Neuronal stem cell (in vitro differentiated cells): ENCODE data around the gene TMEM255B.

Source experiments
- DNase-seq: peaks from one replicate; pipeline ENCODE4 v3.0.0-alpha.2; 2013; ENCODE audit warnings: low spot score
- H2AFZ ChIP-seq: one replicate; pipeline ENCODE4 v1.6.1; 2013; ENCODE audit warnings: mild to moderate bottlenecking, low read length, inconsistent platforms
- H2AK5ac ChIP-seq: 2 replicates; pipeline ENCODE4 v1.6.1; 2013; ENCODE audit warnings: low read depth, mild to moderate bottlenecking, inconsistent platforms, low read length, moderate library complexity, mixed read lengths
- H2BK120ac ChIP-seq: 2 replicates; pipeline ENCODE4 v1.6.1; 2013; ENCODE audit warnings: low read depth, mild to moderate bottlenecking, inconsistent platforms, low read length, moderate library complexity, mixed read lengths
- H2BK12ac ChIP-seq: one replicate; pipeline ENCODE4 v1.6.1; 2013; ENCODE audit warnings: low read length, inconsistent platforms
- H2BK15ac ChIP-seq: 2 replicates; pipeline ENCODE4 v1.6.1; 2013; ENCODE audit warnings: mild to moderate bottlenecking, low read length, inconsistent platforms, mixed read lengths
- H2BK5ac ChIP-seq: one replicate; pipeline ENCODE4 v1.6.1; 2013; ENCODE audit warnings: inconsistent platforms, mild to moderate bottlenecking, low read length, moderate library complexity
- H3K14ac ChIP-seq: one replicate; pipeline ENCODE4 v1.6.1; 2013; ENCODE audit warnings: low read length, inconsistent platforms
- H3K18ac ChIP-seq: 2 replicates; pipeline ENCODE4 v1.6.1; 2013; ENCODE audit warnings: low read length, inconsistent platforms
- H3K23ac ChIP-seq: 2 replicates; pipeline ENCODE4 v1.6.1; 2013; ENCODE audit warnings: low read depth, mild to moderate bottlenecking, mixed read lengths, low read length, inconsistent platforms; ENCODE audit not compliant: poor library complexity
- H3K27ac ChIP-seq: replicated peaks from 3 replicates; pipeline ENCODE4 v1.5.1; 2013; ENCODE audit warnings: low read length, inconsistent platforms
- H3K27me3 ChIP-seq, 3 experiments: 2 replicates each; pipeline ENCODE4 v1.6.1; 2013; ENCODE audit warnings: low read length in 3 of 3, mild to moderate bottlenecking in 2 of 3, inconsistent platforms in 1 of 3, low read depth in 1 of 3, mixed read lengths in 1 of 3, moderate library complexity in 1 of 3; ENCODE audit not compliant: control insufficient read depth in 3 of 3, insufficient read depth in 3 of 3
- H3K36me3 ChIP-seq, 2 donors: replicated peaks in 1 of 2; 2 replicates each; pipeline ENCODE4 v1.6.1; 2013; ENCODE audit warnings: low read length in 2 of 2; ENCODE audit not compliant: control insufficient read depth in 2 of 2, insufficient read depth in 2 of 2
- H3K4ac ChIP-seq: 2 replicates; pipeline ENCODE4 v1.6.1; 2013; ENCODE audit warnings: inconsistent platforms, mild to moderate bottlenecking, low read length, moderate library complexity
- H3K4me1 ChIP-seq, 2 donors: 1 replicate in 1 of 2; 2 replicates in 1 of 2; pipeline ENCODE4 v1.6.1; 2013; ENCODE audit warnings: low read length in 2 of 2, low read depth in 1 of 2; ENCODE audit not compliant: control insufficient read depth in 2 of 2, insufficient read depth in 1 of 2
- H3K4me2 ChIP-seq: one replicate; pipeline ENCODE4 v1.6.1; 2013; ENCODE audit warnings: mild to moderate bottlenecking, low read length, inconsistent platforms; ENCODE audit not compliant: insufficient read depth, poor library complexity, severe bottlenecking
- H3K4me3 ChIP-seq, 2 donors: 2 replicates each; pipeline ENCODE4 v1.5.1; 2013; ENCODE audit warnings: low read length in 2 of 2, mild to moderate bottlenecking in 2 of 2, inconsistent platforms in 1 of 2, moderate library complexity in 1 of 2
- H3K79me1 ChIP-seq: one replicate; pipeline ENCODE4 v1.6.1; 2013; ENCODE audit warnings: low read depth, mild to moderate bottlenecking, inconsistent platforms, low read length, moderate library complexity
- H3K9ac ChIP-seq: one replicate; pipeline ENCODE4 v1.6.1; 2013; ENCODE audit warnings: mild to moderate bottlenecking, low read depth, low read length, inconsistent platforms; ENCODE audit not compliant: poor library complexity
- H3K9me3 ChIP-seq, 2 donors: replicated peaks in 1 of 2; 2 replicates each; pipeline versions ENCODE3 to v1.6.1; 2013; ENCODE audit warnings: low read length in 2 of 2, mild to moderate bottlenecking in 2 of 2, inconsistent platforms in 1 of 2, low read depth in 1 of 2, mixed read lengths in 1 of 2, moderate library complexity in 1 of 2; ENCODE audit not compliant: control insufficient read depth in 2 of 2, insufficient read depth in 1 of 2
- H4K8ac ChIP-seq: one replicate; pipeline ENCODE4 v1.6.1; 2013; ENCODE audit warnings: low read depth, mild to moderate bottlenecking, inconsistent platforms, low read length, moderate library complexity
- H4K91ac ChIP-seq: one replicate; pipeline ENCODE4 v1.6.1; 2013; ENCODE audit warnings: low read length, low read depth, mild to moderate bottlenecking, inconsistent platforms; ENCODE audit not compliant: poor library complexity
- WGBS, 2 donors: extraction: QIAGEN DNeasy Blood & Tissue Kit; methylation state at CpG; one replicate each; pipeline ENCODE4 v1.1.7; 2013; ENCODE audit warnings: missing lambda C conversion rate in 2 of 2, mixed read lengths in 1 of 2; ENCODE audit not compliant: insufficient read length in 2 of 2, insufficient replicate concordance in 1 of 2; ENCODE audit errors: extremely low coverage in 2 of 2; 5-methylcytosine and 5-hydroxymethylcytosine counted together

Gene TMEM255B

GRCh38 chr13:113769881-113770280 is 10.9 kb downstream of the TMEM255B start:
- Histone ChIP-seq H2BK15ac (no peak overlapping the region), H3K4me3 (no peak overlapping the region), H3K4me1 (peaks cover 0 to 2% of the 10 kb centered on the region in 2 donors), H2AFZ (no peak overlapping the region), H3K23ac (no peak overlapping the region), H3K4me2 (no peak overlapping the region), H3K4ac (no peak overlapping the region), H3K79me1 (peaks cover 4% of the 10 kb centered on the region), H4K8ac (no peak overlapping the region), H3K27ac (no peak overlapping the region), H3K14ac (no peak overlapping the region), H2BK120ac (no peak overlapping the region), H3K9me3 (peaks cover 4 to 6% of the 10 kb centered on the region in 2 donors), H4K91ac (no peak overlapping the region), H2AK5ac (no peak overlapping the region), H2BK5ac (no peak overlapping the region), H3K18ac (no peak overlapping the region), H3K9ac (no peak overlapping the region), H2BK12ac (no peak overlapping the region), H3K36me3 (no peaks in the 10 kb centered on the region), H3K27me3 (peaks cover 0 to 3% (median 2%) of the 10 kb centered on the region in 3 experiments)
- DNase-seq, result no peak
- WGBS, 2 donors, result no CpG with 5 or more reads among the region's 13 CpGs

- Histone ChIP-seq H2AFZ (no peak overlapping the region), H2BK12ac (no peak overlapping the region), H3K79me1 (peaks cover 5% of the 10 kb centered on the region), H2BK5ac (no peak overlapping the region), H3K9ac (no peak overlapping the region), H3K4me2 (no peak overlapping the region), H3K9me3 (peaks cover 4 to 8% of the 10 kb centered on the region in 2 donors), H3K4me3 (no peak overlapping the region), H2BK15ac (no peak overlapping the region), H2AK5ac (no peak overlapping the region), H3K27ac (no peak overlapping the region), H3K23ac (no peak overlapping the region), H3K36me3 (no peaks in the 10 kb centered on the region), H4K8ac (peak overlapping the region; percentile 54), H2BK120ac (no peak overlapping the region), H3K4me1 (peaks cover 0 to 2% of the 10 kb centered on the region in 2 donors), H4K91ac (no peak overlapping the region), H3K27me3 (peaks cover 0 to 5% (median 0%) of the 10 kb centered on the region in 3 experiments), H3K14ac (no peak overlapping the region), H3K4ac (no peak overlapping the region), H3K18ac (no peak overlapping the region)
- no peak for DNase-seq
- WGBS, 2 donors, result no CpG with 5 or more reads among the region's 8 CpGs
These were observed 11.4 kb downstream of the TMEM255B start for GRCh38 chr13:113770441-113770840.

GRCh38 chr13:113770937-113771336 is 11.9 kb downstream of the TMEM255B start:
- no peak overlapping the region for H2AK5ac ChIP-seq
- peak overlapping the region in 1 of 2 donors; percentile 14 for H3K4me3 ChIP-seq
- no CpG with 5 or more reads among the region's 5 CpGs for WGBS, 2 donors
- peaks cover 4 to 8% of the 10 kb centered on the region in 2 donors for H3K9me3 ChIP-seq
- H2BK120ac ChIP-seq, result no peak overlapping the region
- no peak overlapping the region for H3K14ac ChIP-seq
- H2BK15ac ChIP-seq, result no peak overlapping the region
- H3K4me1 ChIP-seq, result peaks cover 0 to 2% of the 10 kb centered on the region in 2 donors
- DNase-seq, result no peak
- no peak overlapping the region for H3K18ac ChIP-seq
- H3K79me1 ChIP-seq, result peaks cover 5% of the 10 kb centered on the region
- H2BK5ac ChIP-seq, result no peak overlapping the region
- no peaks in the 10 kb centered on the region for H3K36me3 ChIP-seq
- H3K9ac ChIP-seq, result no peak overlapping the region
- H3K4ac ChIP-seq, result no peak overlapping the region
- no peak overlapping the region for H2AFZ ChIP-seq
- H3K23ac ChIP-seq, result no peak overlapping the region
- no peak overlapping the region for H3K4me2 ChIP-seq
- H3K27me3 ChIP-seq, result peaks cover 0 to 5% (median 0%) of the 10 kb centered on the region in 3 experiments
- no peak overlapping the region for H3K27ac ChIP-seq
- no peak overlapping the region for H4K8ac ChIP-seq
- H4K91ac ChIP-seq, result no peak overlapping the region
- no peak overlapping the region for H2BK12ac ChIP-seq

GRCh38 chr13:113771709-113772331 is 12.8 kb downstream of the TMEM255B start:
- Histone ChIP-seq H3K14ac (no peak overlapping the region), H3K9me3 (peaks cover 4 to 8% of the 10 kb centered on the region in 2 donors), H3K36me3 (no peaks in the 10 kb centered on the region), H3K4me2 (no peak overlapping the region), H2BK5ac (no peak overlapping the region), H2BK120ac (no peak overlapping the region), H3K27me3 (peaks cover 0 to 5% (median 0%) of the 10 kb centered on the region in 3 experiments), H3K79me1 (peaks cover 5% of the 10 kb centered on the region), H2BK12ac (no peak overlapping the region), H3K4me1 (peaks cover 0 to 2% of the 10 kb centered on the region in 2 donors), H2BK15ac (no peak overlapping the region), H3K23ac (no peak overlapping the region), H2AK5ac (no peak overlapping the region), H4K91ac (no peak overlapping the region), H4K8ac (no peak overlapping the region), H2AFZ (no peak overlapping the region), H3K4me3 (no peak overlapping the region), H3K27ac (no peak overlapping the region), H3K4ac (no peak overlapping the region), H3K9ac (no peak overlapping the region), H3K18ac (no peak overlapping the region)
- DNase-seq, result no peak
- WGBS, 2 donors, result no CpG with 5 or more reads among the region's 4 CpGs
